GM18499 (cell line): ENCODE results near the gene TMEM158.

Experiments
- ATAC-seq: cut with Tn5 transposase; IDR thresholded peaks from one replicate; pipeline ENCODE4 v1.9.1; 2021; ENCODE audit warnings: moderate number of reproducible peaks; ENCODE audit not compliant: insufficient read depth, unreplicated experiment

The TMEM158 gene

DNA sequence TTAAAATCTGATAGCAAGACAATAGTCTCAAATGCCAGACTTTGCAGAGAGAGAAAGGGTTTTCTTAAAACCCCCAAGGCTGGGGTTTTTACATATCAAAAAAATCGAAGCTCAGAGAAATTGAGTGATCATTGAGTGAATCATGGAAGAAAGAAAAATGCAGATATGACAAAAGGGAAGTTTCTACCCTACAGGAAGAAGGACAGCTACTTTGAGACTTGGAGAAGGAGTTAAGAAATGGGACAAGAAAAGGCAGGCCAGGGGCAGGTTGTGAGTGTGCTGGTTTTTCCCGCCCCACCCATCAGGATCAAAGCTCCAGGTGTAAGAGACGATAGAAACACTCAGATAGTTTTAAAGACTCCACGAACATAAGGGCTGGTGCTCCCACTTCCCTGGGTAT is 18.6 kb downstream of the TMEM158 start:
- no peak for ATAC-seq

DNA sequence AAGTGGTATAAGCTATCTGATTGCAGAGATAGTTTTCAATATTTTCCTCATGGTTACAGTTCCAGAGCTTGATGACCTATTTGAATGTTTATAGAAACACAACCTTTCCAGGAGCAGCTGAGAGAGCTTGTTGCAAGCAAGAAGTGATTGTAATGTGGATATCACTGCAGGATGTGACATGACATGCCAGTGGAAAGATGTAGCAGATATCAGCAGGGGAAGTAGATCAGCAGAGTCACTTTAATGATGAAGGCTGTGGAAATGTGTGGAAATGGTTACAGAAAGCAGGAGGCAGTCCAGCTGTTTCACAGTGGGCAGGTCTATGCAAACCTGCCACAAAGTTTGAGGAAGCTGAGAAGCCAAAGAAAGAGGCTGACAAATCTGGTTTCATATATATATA is 21.0 kb downstream of the TMEM158 start:
- ATAC-seq = no peak

DNA sequence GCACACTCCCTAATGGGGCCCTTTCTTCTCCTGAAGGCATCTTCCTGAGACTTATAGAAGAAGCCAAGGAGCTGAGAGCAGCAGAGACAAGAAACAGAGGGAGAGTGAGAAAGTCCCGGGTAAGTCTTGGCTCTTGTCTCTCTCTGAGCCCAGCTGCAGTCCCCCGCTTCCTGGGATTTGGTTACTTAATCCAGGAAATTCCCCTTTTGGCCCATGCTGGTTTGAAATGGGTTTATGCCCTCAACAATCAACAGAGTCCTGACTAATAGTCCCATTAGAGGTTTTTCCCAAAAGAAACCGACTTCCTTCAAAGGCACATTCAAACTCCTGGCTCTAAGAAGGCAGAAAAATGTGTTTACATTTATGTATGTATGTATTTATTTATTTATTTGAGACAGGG is 22.0 kb downstream of the TMEM158 start:
- no peak for ATAC-seq

DNA sequence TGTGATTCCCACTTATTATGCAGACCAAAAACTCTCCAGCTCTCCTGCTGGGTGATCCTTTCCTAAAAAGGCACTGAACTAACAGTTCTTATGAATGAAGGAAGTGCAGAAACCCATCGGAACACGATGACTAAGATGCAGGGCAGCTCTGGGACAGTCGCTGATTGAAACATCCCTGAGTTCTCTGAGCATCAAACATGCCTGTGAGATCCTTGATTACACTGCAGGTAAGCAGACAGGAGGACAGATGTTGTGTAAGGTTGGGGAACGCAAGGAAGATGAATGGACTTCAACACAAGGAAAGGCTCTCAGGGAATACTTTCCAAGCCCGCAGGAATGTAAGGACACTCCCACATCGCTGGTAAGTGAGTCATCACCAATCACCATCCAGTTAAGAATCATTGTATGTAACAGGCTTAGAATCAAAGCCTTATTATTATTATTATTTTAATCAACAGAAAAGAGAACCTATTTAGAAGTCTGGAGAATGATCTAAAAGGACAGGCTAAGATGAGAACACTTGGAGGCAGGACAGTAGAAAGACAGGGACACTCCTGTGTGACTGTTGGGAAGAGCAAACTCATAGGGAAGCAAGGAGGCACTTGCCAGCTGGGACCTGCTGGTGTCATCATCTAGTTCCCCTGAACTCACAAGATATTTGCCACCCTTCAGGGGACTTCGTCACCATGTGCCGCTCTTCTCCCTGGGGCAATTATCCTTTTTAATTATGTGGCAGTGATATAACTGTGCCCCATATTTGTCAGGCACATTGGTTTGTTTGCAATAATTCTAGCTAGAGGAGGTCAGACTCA is 26.0 kb downstream of the TMEM158 start:
- ATAC-seq = no peak

DNA sequence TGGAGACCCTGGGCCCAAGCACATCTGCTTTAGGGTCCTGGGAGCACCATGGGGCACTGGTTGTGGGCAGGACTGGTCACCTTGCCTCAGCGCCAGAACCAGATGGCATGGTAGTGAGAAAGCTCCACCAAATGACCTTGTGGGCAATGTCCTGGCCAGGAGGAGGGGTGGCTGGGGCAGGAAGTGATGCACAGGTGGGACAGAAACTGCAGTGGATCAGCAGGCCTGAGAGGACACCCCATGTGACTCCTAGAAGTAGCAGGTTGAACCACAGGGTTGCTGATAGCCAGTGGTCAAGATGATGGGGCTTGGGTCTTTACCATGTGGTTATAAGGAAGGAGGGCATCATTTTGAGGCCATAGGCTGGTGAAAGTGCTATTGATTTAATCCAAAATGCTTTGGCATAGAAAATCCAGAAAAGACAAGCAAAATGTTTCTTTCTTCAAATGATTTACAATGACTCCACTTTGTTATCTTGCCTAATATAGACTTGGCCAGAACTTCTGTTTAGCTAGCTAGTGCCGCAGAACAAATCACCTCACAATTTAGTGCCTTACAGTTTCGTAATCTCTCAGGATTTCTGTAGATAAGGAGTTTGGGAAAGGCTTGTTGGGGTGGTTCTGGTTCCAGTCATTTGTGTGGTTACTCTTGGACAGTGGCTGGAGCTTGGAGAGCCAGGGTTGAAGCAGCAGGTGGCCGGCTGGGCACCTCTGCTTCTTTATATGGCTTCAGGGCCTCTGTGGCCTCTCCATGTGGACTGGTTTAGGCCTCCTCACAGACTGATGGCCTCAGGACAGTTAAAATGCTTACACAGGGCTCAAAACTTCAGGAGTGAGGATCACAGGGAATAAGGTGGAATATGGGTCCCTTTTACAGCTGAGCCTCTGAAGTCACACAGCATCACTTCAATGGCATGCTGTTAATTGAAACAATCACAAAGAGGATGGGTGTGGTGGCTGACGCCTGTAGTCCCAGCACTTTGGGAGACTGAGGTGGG is 27.5 kb downstream of the TMEM158 start:
- no peak for ATAC-seq

- no peak for ATAC-seq
Measured at GRCh38 chr3:45194791-45195190, 31.3 kb downstream of the TMEM158 start.

- ATAC-seq = no peak
Measured at GRCh38 chr3:45191924-45192417, 34.1 kb downstream of the TMEM158 start.

GRCh38 chr3:45191424-45191823 is 34.7 kb downstream of the TMEM158 start:
- no peak for ATAC-seq

DNA sequence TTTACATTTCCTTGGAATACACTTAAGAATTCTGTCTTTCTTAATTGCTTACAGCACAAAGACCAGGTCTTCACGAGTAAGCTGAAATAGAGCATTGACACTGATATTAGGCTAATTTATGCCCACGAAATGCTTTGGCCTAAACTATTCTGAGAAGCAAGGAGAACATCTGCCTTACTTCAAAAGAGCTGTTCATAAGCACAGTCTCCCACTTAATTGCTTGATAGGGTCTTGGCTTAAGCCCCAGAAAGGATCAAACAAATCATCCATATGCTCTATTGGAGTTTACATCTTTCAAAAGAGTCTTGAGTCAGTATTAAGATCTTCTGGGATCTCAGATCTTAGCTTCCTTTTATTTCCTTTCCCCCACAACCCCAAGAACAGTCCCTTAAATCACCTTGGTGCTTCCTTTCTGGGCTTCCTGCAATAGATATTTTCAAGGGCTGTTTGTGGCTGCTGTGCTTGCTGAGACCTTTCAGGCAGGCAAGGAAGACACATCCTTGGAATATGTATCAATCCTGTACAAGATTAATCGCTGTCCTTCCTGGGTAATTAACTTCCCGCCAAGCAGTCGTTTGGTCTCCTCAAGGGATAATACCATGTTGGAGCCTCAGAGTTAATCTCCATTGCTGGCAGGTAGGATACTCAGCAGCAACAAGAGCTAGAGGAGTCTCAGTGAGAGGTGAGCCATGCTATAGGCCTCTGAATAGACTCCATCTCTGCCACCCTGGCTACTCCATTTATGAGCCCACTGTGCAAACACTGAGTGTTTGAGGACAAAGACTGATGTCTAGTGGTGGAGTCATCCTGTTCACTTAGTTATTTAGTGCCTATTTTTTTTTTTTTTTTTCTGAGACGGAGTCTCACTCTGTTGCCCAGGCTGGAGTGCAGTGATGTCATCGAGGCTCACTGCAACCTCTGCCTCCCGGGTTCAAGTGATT is 37.1 kb downstream of the TMEM158 start:
- ATAC-seq = no peak

GRCh38 chr3:45187694-45188141 is 38.4 kb downstream of the TMEM158 start:
- no peak for ATAC-seq

GRCh38 chr3:45186871-45187270 is 39.2 kb downstream of the TMEM158 start:
- no peak for ATAC-seq

- no peak for ATAC-seq
Measured at GRCh38 chr3:45185461-45185860, 40.6 kb downstream of the TMEM158 start.

DNA sequence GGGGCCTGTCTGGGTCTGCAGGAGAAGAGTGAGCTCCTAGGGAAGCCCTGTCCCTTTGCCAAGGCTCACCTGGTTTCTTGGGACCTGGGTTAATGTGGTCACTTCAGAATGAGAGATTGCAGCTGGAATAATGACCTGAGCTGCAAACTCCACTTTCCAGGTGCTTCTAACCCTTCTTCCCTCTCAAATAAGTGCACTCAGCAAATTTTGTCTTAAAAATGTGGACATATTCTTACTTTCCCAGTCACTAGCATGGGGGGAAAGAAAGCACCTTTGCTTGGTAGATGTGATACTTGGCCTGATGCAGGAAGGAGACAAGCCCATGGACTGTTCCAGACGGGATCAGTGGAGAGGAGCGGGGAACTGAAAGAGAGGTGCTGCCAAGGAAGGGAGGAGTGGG is 41.0 kb downstream of the TMEM158 start:
- ATAC-seq = no peak

DNA sequence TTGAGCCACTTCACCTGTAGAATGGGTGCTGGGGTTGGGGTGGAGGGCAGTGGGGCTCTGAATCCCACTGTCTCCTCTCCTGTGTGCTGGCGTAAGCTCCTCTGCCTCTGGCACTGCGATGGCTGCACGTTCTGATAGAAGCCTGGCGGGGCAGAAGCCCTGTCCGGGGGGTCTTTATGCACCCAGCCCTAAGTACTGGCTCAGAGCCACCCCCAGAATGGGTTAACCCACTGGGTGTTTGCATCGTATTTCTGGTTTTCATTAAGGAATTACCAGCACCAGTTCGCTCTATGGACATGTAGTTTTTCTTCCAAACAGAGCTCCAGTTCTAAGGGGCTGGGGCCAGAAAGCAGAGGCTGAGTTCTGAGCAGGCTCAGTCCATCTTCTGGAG is 42.2 kb downstream of the TMEM158 start:
- no peak for ATAC-seq

DNA sequence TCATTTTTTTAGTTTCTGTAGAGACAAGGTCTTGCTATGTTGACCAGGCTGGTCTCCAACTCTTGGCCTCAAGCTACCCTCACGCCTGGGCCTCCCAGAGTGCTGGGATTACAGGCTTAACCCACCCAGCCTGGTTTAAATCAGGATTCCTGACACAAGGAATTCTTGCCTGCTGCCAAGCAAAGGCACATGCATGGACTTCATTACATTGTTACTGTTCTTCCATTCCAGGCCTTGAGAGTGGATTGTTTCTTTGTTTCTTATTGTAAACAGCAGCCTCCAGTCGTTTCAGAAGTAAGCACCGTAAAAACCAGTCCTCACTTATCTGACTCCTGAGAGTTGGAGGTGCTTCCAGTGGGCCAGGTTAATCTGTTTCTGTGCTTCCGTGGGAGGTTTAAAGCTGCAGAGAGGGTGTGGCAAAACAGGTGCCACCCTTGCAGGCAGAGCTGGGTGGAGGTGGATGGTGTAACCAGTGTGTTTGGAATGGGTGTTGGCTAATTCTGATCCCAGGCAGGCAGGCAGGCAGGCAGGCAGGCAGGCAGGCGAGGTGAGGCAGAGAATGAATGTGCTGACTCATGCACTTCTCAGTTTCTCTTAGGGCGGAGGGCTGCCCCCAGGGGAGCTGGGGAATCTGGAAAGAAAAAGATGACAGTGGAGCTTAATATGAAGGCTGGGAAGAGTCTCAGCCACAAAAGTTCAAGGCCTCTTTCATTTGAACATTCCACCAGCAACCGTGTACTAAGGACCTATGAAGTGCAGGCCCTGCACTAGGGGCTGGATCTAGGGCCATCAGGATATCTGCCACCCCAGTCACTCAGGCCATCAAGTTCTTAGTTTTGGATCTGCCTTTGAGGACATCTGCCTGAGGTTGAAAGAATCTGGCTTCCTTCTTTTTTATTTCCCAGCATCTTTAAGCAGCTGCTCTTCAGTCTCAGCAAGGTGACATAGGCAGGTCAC is 42.9 kb downstream of the TMEM158 start:
- ATAC-seq = no peak

GRCh38 chr3:45181496-45181895 is 44.6 kb downstream of the TMEM158 start:
- no peak for ATAC-seq

GRCh38 chr3:45180899-45181298 is 45.2 kb downstream of the TMEM158 start:
- no peak for ATAC-seq

DNA sequence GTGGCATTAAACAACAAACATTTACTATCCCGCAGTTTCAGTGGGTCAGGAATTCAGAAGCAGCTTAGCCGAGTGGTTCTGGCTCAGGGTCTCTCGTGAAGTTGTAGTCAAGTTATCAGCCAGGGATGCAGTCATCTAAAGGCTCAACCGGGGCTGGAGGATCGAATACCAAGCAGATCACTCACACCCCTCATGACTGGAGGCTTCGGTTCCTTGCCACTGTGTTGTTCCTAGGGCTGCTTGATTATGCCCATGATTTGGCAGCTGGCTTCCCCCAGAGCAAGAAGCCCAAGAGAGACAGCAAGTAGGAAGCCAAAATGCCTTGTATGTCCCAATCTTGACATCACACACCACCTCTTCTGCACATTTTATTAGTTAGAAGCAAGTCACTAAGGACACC is 46.0 kb downstream of the TMEM158 start:
- no peak for ATAC-seq

DNA sequence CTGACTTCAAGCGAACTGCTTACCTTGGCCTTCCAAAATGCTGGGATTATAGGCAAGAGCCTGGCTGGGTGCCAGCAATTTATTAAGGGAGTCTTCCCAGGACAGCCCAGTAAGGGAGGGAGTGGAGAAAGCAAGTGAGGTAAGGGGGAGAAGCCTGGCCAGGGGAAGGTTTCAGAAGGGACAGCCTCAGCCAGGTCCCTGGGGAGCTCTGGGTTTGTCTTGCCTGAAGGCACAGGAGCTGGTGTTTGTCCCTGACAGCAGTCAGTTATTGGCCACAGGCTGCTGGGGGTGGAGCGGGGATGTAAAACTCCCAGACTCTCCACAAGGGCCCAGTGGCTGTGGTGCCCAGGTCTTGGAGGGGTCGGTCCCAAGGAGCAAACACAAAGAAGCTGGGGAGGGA is 46.9 kb downstream of the TMEM158 start:
- no peak for ATAC-seq
